ENCODE data around the gene MRPL20.

The MRPL20 gene

DNA sequence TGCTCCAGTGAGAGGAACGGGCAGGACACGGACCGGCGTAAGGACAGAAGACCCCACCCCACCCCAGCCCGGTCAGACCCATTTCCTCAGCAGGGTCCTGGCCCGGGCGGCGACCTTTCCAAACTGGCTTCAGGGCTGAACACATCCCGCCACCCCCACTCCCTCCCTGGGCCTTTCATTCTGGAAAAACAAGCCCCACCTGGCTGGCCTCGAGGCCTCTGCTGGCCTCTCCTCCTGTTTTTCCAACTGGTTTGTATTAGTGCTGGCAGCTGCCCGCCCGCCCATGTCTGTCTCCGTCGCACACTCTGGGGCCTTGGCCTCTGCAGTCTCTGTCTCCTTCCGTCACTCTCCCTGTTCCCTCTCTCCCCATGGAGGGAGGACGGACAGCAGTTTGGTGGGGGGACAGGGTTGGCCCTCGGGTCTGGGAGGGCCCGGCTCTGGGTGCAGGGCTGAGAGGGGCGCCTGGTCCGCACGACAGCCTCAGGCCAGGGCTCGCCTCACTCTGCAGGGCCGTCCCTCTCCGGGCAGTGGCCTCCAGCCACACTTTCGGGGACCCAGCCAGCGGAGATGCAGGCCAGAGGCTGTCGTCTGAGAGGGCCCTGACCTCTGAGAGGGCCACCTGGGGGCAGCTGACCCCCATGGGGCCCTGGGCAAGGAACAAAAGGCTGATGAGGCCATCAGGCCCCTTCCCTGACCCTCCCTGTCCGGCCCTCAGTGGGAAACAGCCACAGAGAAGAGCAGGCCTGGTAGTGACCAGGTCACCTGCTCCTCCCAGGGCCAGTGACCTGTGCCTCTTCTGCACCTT, 47.2 kb downstream of the MRPL20 start:
- DNase-seq: no peak

GRCh38 chr1:1359308-1359663, 47.8 kb downstream of the MRPL20 start:
- no peak for DNase-seq

GRCh38 chr1:1358433-1359271, 48.4 kb downstream of the MRPL20 start, which contains the start of gene MXRA8:
TSS of gene MXRA8 (minus strand) at chr1:1358555. CDS start at chr1:1358504, 51 bp downstream.
- no peak for DNase-seq

DNA sequence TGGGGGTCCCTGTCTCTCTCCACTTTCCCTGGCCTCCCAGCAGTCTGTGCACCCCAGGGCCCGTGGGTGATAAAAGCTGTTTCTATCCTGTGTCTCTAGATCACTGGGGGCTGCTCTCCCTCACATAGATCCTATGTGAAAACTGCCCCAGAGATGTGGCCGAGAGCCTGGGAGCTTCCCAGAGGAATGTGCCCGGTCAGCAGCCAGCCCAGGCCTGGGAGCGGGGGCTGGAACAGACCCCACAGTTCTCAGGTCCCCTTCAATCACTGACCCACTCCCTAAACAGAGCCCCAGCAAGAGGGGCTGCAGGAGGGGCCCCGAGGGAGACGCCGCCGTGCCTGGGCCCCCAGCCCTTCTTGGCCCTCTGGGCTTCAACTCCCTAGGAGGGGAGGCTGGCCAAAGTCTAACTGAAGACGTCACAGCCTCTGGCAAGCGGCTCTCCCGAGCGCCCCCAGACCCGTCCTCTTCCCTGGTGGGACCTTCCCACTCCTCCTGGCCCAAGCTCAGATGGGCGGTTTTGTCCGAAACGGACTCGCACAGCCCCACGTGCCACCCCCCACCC, 49.1 kb downstream of the MRPL20 start:
- no peak for DNase-seq

GRCh38 chr1:1356796-1357401, 50.2 kb downstream of the MRPL20 start:
- DNase-seq: no peak

DNA sequence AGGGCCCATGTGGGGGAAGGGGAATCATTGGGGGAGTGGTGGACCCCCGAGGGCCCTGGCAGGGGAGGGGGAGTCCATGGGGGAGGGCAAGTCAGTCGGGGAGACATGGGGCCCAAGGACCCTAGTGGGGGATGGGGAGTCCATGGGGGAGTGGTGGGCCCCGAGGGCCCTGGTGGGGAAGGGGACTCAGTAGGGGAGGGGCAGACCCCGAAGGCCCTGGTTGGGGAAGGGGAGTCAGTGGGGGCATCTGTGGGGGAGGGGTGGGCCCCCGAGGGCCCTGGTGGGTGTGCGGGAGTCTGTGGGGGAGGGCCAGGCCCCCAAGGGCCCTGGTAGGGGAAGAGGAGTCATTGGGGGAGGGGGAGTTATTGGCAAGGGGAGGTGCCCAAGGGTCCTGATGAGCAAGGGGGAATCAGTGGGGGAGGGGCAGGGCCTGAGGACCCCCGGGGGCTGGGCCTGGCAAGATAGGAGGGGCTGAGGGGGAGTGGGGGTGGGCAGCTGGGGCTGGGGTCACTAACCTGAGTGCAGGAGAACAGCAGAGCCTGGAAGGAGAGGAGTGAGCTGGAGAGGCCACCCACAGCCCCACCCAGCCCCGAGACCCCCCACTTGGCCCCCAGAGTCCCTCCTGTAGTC, 50.8 kb downstream of the MRPL20 start:
- DNase-seq: no peak

DNA sequence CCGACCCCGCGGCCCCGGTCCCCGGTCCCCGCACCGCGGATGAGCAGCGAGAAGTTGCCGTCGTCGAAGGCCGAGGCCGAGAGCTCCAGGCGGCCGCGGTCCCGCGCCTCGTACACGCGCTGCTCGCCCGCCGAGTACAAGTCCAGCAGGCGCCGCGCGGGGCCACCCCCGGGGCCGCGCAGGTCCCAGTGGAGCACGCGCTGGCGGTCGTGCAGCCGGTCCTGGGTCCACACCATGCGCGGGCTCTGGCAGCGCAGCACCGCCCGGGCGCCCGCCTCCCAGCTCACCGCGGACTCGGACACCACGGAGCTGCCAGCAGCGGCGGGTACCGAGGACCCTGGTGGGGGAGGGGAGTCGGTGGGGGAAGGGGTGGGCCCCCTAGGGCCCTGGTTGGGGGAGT, 51.7 kb downstream of the MRPL20 start:
- no peak for DNase-seq

- no peak for DNase-seq
Measured at GRCh38 chr1:1354271-1355247, 52.5 kb downstream of the MRPL20 start.

GRCh38 chr1:1353389-1354151, 53.5 kb downstream of the MRPL20 start:
- no peak for DNase-seq

DNA sequence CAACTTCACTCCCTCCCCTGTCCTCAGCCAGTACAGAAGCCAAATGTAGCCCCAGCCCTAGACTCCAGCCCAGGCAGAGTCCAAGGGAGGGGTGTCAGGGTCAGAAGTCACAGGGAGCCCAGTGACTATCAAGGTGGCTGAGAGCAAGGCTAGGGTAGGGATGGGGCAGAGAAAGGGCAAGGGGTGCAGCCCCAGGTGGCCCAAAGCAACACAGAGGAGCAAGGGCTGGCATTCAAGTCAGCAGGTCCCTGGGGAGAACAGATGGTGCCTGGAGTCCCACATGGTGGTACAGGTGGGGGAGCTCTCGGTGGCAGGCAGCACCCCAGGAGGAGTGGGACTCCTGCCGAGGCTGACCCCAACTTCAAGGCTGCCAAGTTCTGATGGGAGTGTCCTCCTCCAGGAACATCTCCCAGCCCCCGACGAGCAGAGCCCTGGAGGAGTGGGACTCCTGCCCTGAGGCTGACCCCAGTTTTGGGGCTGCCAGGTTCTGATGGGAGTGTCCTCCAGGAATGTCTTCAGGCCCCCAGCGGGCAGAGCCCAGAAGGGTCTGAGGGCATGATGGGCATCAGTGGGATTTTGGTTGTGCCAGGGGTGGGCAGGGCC, 54.2 kb downstream of the MRPL20 start:
- no peak for DNase-seq
